GM23338 (cell line): ENCODE measurements around the gene PTGIS. TPM values are rescaled to one million over a fixed set of nuclear protein-coding genes. Genes with fewer than 3 reads are reported as not detected.

Experiments used
- ATAC-seq: fragments of 200-7000 bp; cut with Tn5 transposase; 3 replicates; pipeline ENCODE4 v1.9.1; 2020
- DNase-seq: peaks from one replicate; pipeline ENCODE4 v3.0.0-alpha.2; 2015; ENCODE audit warnings: low spot score
- H2AFZ ChIP-seq: fragments of 200-600 bp; sonication (generic); 2 replicates; pipeline ENCODE4 v1.8.0; 2016; ENCODE audit warnings: antibody characterized with exemption, mild to moderate bottlenecking, moderate library complexity
- H3F3A ChIP-seq: fragments of 200-600 bp; sonication (generic); replicated peaks from 2 replicates; pipeline ENCODE4 v1.8.0; 2017; ENCODE audit warnings: antibody characterized with exemption, mixed run types, low read depth
- H3K27ac ChIP-seq: fragments of 200-600 bp; sonication (generic); 2 replicates; pipeline ENCODE4 v1.6.1; 2016; ENCODE audit warnings: low read depth
- H3K27me3 ChIP-seq: fragments of 200-600 bp; sonication (generic); 2 replicates; pipeline ENCODE4 v1.8.0; 2016; ENCODE audit warnings: mild to moderate bottlenecking, mixed run types, moderate library complexity; ENCODE audit not compliant: insufficient read depth
- H3K36me3 ChIP-seq: fragments of 200-600 bp; sonication (generic); 2 replicates; pipeline ENCODE4 v1.8.0; 2016; ENCODE audit warnings: mild to moderate bottlenecking; ENCODE audit not compliant: insufficient read depth
- H3K4me1 ChIP-seq: fragments of 200-600 bp; sonication (generic); 2 replicates; pipeline ENCODE4 v1.8.0; 2016; ENCODE audit warnings: mild to moderate bottlenecking, moderate library complexity; ENCODE audit not compliant: insufficient read depth
- H3K4me2 ChIP-seq: fragments of 200-600 bp; sonication (generic); 2 replicates; pipeline ENCODE4 v1.7.1; 2017; ENCODE audit warnings: mixed run types
- H3K4me3 ChIP-seq: fragments of 200-600 bp; sonication (generic); 2 replicates; pipeline ENCODE4 v1.6.1; 2016; ENCODE audit warnings: mixed run types
- H3K79me2 ChIP-seq: fragments of 200-600 bp; sonication (generic); replicated peaks from 2 replicates; pipeline ENCODE4 v1.8.0; 2017; ENCODE audit warnings: mild to moderate bottlenecking; ENCODE audit not compliant: insufficient read depth
- H3K9me2 ChIP-seq: fragments of 200-600 bp; sonication (generic); 2 replicates; pipeline ENCODE4 v1.8.0; 2017; ENCODE audit not compliant: insufficient read depth
- H4K20me1 ChIP-seq: fragments of 200-600 bp; sonication (generic); replicated peaks from 2 replicates; pipeline ENCODE4 v1.8.0; 2017; ENCODE audit warnings: mild to moderate bottlenecking; ENCODE audit not compliant: insufficient read depth
- H3K27ac Mint-ChIP-seq: 2 replicates; pipeline ENCODE4 v1.8.0; 2020; ENCODE audit warnings: inconsistent platforms, mild to moderate bottlenecking, moderate library complexity, mixed read lengths
- H3K27me3 Mint-ChIP-seq: 3 replicates; pipeline ENCODE4 v1.8.0; 2022; ENCODE audit warnings: low read depth, mild to moderate bottlenecking, moderate library complexity, mixed read lengths, inconsistent platforms; ENCODE audit not compliant: insufficient read depth, poor library complexity
- H3K36me3 Mint-ChIP-seq: 3 replicates; pipeline ENCODE4 v1.8.0; 2021; ENCODE audit warnings: low read depth, mild to moderate bottlenecking, inconsistent platforms, moderate library complexity, mixed read lengths
- H3K4me1 Mint-ChIP-seq: 3 replicates; pipeline ENCODE4 v1.8.0; 2020; ENCODE audit warnings: mild to moderate bottlenecking, inconsistent platforms, mixed read lengths
- H3K4me3 Mint-ChIP-seq: 3 replicates; pipeline ENCODE4 v1.8.0; 2021; ENCODE audit warnings: moderate library complexity, mild to moderate bottlenecking, inconsistent platforms, mixed read lengths
- H3K9me3 Mint-ChIP-seq: 3 replicates; pipeline ENCODE4 v1.8.0; 2020; ENCODE audit warnings: moderate library complexity, mild to moderate bottlenecking, inconsistent platforms, mixed read lengths
- CREB1 ChIP-seq: fragments of 250-450 bp; sonication (Bioruptor Pico); IDR thresholded peaks from 2 replicates; pipeline ENCODE4 v1.5.0; 2020; ENCODE audit warnings: low read depth, mild to moderate bottlenecking, moderate library complexity
- POLR2AphosphoS5 ChIP-seq: IDR thresholded peaks from 2 replicates; pipeline ENCODE4 v1.6.1; 2016; ENCODE audit warnings: antibody characterized with exemption, low read depth
- REST ChIP-seq: IDR thresholded peaks from one replicate; pipeline ENCODE4 v1.6.1; 2018; ENCODE audit warnings: antibody characterized with exemption; ENCODE audit not compliant: unreplicated experiment
- ZNF331 ChIP-seq: fragments of 250-450 bp; sonication (Bioruptor Pico); IDR thresholded peaks from 2 replicates; pipeline ENCODE4 v1.5.0; 2020; ENCODE audit warnings: low read depth, mild to moderate bottlenecking, moderate library complexity
- ZNF462 ChIP-seq: fragments of 250-450 bp; sonication (Bioruptor Pico); IDR thresholded peaks from 2 replicates; pipeline ENCODE4 v1.5.0; 2020; ENCODE audit warnings: mild to moderate bottlenecking, moderate library complexity
- polyA plus RNA-seq: library from polyadenylated mRNA; unstranded; fragments of >200 nt; fragmentation: Nextera tagmentation; extraction: Ambion mirVana; gene quantifications from 2 replicates; pipeline ENCODE4 v1.2.1, GENCODE V29; 2016
- total RNA-seq: library from RNA; depleted of rRNA; stranded (reverse); fragments of >200 nt; shearing (Covaris generic); gene quantifications from 2 replicates; pipeline ENCODE4 v1.2.3, GENCODE V29; 2014
- TF ChIP-seq, protein P1 (sequence below): IDR thresholded peaks from 2 replicates; pipeline ENCODE4 v1.6.1; 2016; ENCODE audit warnings: antibody characterized with exemption

Gene PTGIS
- total and polyA plus RNA-seq, 2 experiments from 2014 or later, result 6.6 to 28.7 TPM

DNA sequence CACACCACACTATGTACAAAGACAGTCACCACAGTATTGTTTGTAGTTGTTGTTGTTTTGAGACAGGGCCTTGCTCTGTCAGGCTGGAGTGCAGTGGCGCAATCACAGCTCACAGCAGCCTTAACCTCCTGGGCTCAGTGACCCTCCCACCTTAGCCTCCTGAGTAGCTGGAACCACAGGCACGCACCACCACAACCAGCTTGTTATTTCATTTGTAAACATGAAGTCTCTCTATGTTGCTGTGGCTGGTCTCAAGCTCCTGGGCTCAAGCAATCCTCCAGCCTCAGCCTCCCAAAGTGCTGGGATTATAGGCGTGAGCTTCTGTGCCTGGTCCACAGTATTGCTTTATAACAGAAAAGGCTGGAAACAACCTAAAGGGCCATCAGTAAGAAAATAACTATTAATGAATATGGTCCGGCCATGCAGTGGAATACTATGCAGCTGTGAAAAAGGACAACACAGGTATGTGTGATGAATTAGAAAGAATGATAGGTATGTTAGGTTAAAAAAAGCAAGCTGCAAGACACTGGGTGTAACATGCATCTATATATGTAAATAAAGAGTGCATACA, 30.0 kb upstream of the PTGIS start:
- ATAC-seq (no peak), DNase-seq (no peak)
- Histone ChIP-seq H3F3A (no peaks in the 10 kb centered on the region), H3K4me2 (no peak overlapping the region), H3K4me3 (no peak overlapping the region), H3K4me1 (no peaks in the 10 kb centered on the region), H3K27me3 (no peaks in the 10 kb centered on the region), H3K79me2 (no peaks in the 10 kb centered on the region), H2AFZ (no peak overlapping the region), H3K27ac (no peak overlapping the region), H3K36me3 (no peaks in the 10 kb centered on the region), H3K9me2 (no peaks in the 10 kb centered on the region), H4K20me1 (no peaks in the 10 kb centered on the region)
- H3K9me3 Mint-ChIP-seq, result no peaks in the 10 kb centered on the region
- no peak overlapping the region for H3K4me3 Mint-ChIP-seq
- H3K36me3 Mint-ChIP-seq, result no peaks in the 10 kb centered on the region
- peaks cover 5% of the 10 kb centered on the region; the same call in 2 of the 3 replicates for H3K4me1 Mint-ChIP-seq
- TF ChIP-seq, protein P1, sequence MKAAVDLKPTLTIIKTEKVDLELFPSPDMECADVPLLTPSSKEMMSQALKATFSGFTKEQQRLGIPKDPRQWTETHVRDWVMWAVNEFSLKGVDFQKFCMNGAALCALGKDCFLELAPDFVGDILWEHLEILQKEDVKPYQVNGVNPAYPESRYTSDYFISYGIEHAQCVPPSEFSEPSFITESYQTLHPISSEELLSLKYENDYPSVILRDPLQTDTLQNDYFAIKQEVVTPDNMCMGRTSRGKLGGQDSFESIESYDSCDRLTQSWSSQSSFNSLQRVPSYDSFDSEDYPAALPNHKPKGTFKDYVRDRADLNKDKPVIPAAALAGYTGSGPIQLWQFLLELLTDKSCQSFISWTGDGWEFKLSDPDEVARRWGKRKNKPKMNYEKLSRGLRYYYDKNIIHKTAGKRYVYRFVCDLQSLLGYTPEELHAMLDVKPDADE, result no peak
- TF ChIP-seq ZNF331 (no peak), POLR2AphosphoS5 (no peak)
- H3K27ac Mint-ChIP-seq, result no peak overlapping the region
- H3K27me3 Mint-ChIP-seq, result peaks cover 9% of the 10 kb centered on the region

- Histone ChIP-seq H4K20me1 (no peaks in the 10 kb centered on the region), H3K4me1 (no peaks in the 10 kb centered on the region), H3K4me3 (no peak overlapping the region), H2AFZ (no peak overlapping the region), H3K27me3 (no peaks in the 10 kb centered on the region), H3F3A (no peaks in the 10 kb centered on the region), H3K27ac (no peak overlapping the region), H3K36me3 (no peaks in the 10 kb centered on the region), H3K4me2 (no peak overlapping the region), H3K79me2 (no peaks in the 10 kb centered on the region), H3K9me2 (no peaks in the 10 kb centered on the region)
- no peak for DNase-seq
- Mint-ChIP-seq H3K9me3 (no peaks in the 10 kb centered on the region), H3K27me3 (peaks cover 9% of the 10 kb centered on the region), H3K36me3 (no peaks in the 10 kb centered on the region), H3K4me3 (no peak overlapping the region), H3K27ac (no peak overlapping the region), H3K4me1 (peaks cover 5% of the 10 kb centered on the region; the same call in 2 of the 3 replicates)
- ATAC-seq, result no peak
- TF ChIP-seq, protein P1, result no peak
- TF ChIP-seq POLR2AphosphoS5 (no peak), CREB1 (CRISPR knock-in tag) (no peak), REST (no peak), ZNF462 (CRISPR knock-in tag) (no peak)
Measured at GRCh38 chr20:49595811-49596561, 28.0 kb upstream of the PTGIS start.
